Parathyroid adenoma (tissue), 2 donors: Measurements from ENCODE around the gene HES7.

Experiments
- H2AFZ ChIP-seq: fragments of 300-600 bp; sonication (generic); one replicate; pipeline ENCODE4 v1.7.0; 2017; ENCODE audit warnings: antibody characterized with exemption, mild to moderate bottlenecking
- H3K27ac ChIP-seq: fragments of 300-600 bp; sonication (generic); one replicate; pipeline ENCODE4 v1.7.0; 2017
- H3K27me3 ChIP-seq: fragments of 300-600 bp; sonication (generic); one replicate; pipeline ENCODE4 v1.7.0; 2017; ENCODE audit warnings: low read length; ENCODE audit not compliant: control insufficient read depth, insufficient read depth
- H3K36me3 ChIP-seq: fragments of 300-600 bp; sonication (generic); one replicate; pipeline ENCODE4 v1.7.0; 2017; ENCODE audit warnings: low read length; ENCODE audit not compliant: control insufficient read depth, insufficient read depth
- H3K4me1 ChIP-seq: fragments of 300-600 bp; sonication (generic); one replicate; pipeline ENCODE4 v1.7.0; 2017; ENCODE audit warnings: control low read depth
- H3K4me2 ChIP-seq: fragments of 300-600 bp; sonication (generic); one replicate; pipeline ENCODE4 v1.7.0; 2017; ENCODE audit warnings: low read length
- H3K4me3 ChIP-seq: fragments of 300-600 bp; sonication (generic); one replicate; pipeline ENCODE4 v1.7.0; 2017; ENCODE audit warnings: low read depth, low read length
- H3K79me2 ChIP-seq: fragments of 300-600 bp; sonication (generic); one replicate; pipeline ENCODE4 v1.7.0; 2017; ENCODE audit warnings: control low read depth
- H3K9ac ChIP-seq: fragments of 300-600 bp; sonication (generic); one replicate; pipeline ENCODE4 v1.7.0; 2017; ENCODE audit warnings: mild to moderate bottlenecking
- H3K9me3 ChIP-seq: fragments of 300-600 bp; sonication (generic); one replicate; pipeline ENCODE4 v1.7.0; 2017; ENCODE audit warnings: low read length; ENCODE audit not compliant: control insufficient read depth
- CTCF ChIP-seq: fragments of 300-600 bp; sonication (generic); IDR thresholded peaks from one replicate; pipeline ENCODE4 v1.7.0; 2017; ENCODE audit warnings: antibody characterized with exemption, mild to moderate bottlenecking
- donor health status: primary hyperparathyroidism.

The HES7 gene

GRCh38 chr17:8147141-8147804, 23.4 kb upstream of the HES7 start:
- peaks cover 14% of the 10 kb centered on the region for H3K4me1 ChIP-seq
- TF ChIP-seq CTCF, result no peak
- no peaks in the 10 kb centered on the region for H3K27me3 ChIP-seq

GRCh38 chr17:8146381-8147140, 22.7 kb upstream of the HES7 start:
- peaks cover 40% of the 10 kb centered on the region for H3K79me2 ChIP-seq
- H3K4me3 ChIP-seq, result no peak overlapping the region
- H2AFZ ChIP-seq, result no peak overlapping the region
- no peak for TF ChIP-seq CTCF
- peak overlapping the region; percentile 24 for H3K27ac ChIP-seq
- H3K36me3 ChIP-seq, result no peaks in the 10 kb centered on the region
- no peaks in the 10 kb centered on the region for H3K27me3 ChIP-seq
- no peak overlapping the region for H3K9ac ChIP-seq
- H3K4me2 ChIP-seq, result no peak overlapping the region
- H3K9me3 ChIP-seq, result no peaks in the 10 kb centered on the region
- peaks cover 14% of the 10 kb centered on the region for H3K4me1 ChIP-seq

More at GRCh38 chr17:8147141-8147804, 23.4 kb upstream of the HES7 start:
- Histone ChIP-seq H3K79me2 (peaks cover 43% of the 10 kb centered on the region), H3K4me2 (no peak overlapping the region), H3K4me3 (no peak overlapping the region), H3K27ac (peak overlapping the region; percentile 24), H3K9me3 (no peaks in the 10 kb centered on the region), H3K9ac (no peak overlapping the region), H3K36me3 (no peaks in the 10 kb centered on the region), H2AFZ (no peak overlapping the region)

GRCh38 chr17:8145811-8146210, 21.9 kb upstream of the HES7 start:
- Histone ChIP-seq H3K4me1 (peaks cover 9% of the 10 kb centered on the region), H3K9me3 (no peaks in the 10 kb centered on the region), H3K4me3 (no peak overlapping the region), H3K9ac (no peak overlapping the region), H3K27me3 (no peaks in the 10 kb centered on the region), H3K36me3 (no peaks in the 10 kb centered on the region), H3K4me2 (no peak overlapping the region), H3K27ac (no peak overlapping the region), H2AFZ (no peak overlapping the region), H3K79me2 (peaks cover 34% of the 10 kb centered on the region)
- no peak for TF ChIP-seq CTCF

GRCh38 chr17:8144401-8145231, 20.7 kb upstream of the HES7 start:
- Histone ChIP-seq H3K4me1 (no peaks in the 10 kb centered on the region), H3K9ac (no peak overlapping the region), H3K4me3 (no peak overlapping the region), H2AFZ (no peak overlapping the region), H3K27me3 (no peaks in the 10 kb centered on the region), H3K27ac (no peak overlapping the region), H3K9me3 (no peaks in the 10 kb centered on the region), H3K36me3 (no peaks in the 10 kb centered on the region), H3K4me2 (no peak overlapping the region), H3K79me2 (peaks cover 23% of the 10 kb centered on the region)
- TF ChIP-seq CTCF, result no peak
